Activated CD8-positive, alpha-beta memory T cell treated with anti-CD3 and anti-CD28 coated beads for 1 hour (primary cell): ENCODE results near the gene GOLPH3.
"Not testable (repeated sequence)": the region's sequence is repeated elsewhere in the genome, so short reads cannot be mapped to it uniquely, and the experiment has no call there.

Experiments used
- DNase-seq, 2 donors: peaks; one replicate each; pipeline ENCODE4 v3.0.0-alpha.2; 2020; ENCODE audit warnings: low read depth in 1 of 2; ENCODE audit errors: extremely low read depth in 1 of 2

The GOLPH3 gene

DNA sequence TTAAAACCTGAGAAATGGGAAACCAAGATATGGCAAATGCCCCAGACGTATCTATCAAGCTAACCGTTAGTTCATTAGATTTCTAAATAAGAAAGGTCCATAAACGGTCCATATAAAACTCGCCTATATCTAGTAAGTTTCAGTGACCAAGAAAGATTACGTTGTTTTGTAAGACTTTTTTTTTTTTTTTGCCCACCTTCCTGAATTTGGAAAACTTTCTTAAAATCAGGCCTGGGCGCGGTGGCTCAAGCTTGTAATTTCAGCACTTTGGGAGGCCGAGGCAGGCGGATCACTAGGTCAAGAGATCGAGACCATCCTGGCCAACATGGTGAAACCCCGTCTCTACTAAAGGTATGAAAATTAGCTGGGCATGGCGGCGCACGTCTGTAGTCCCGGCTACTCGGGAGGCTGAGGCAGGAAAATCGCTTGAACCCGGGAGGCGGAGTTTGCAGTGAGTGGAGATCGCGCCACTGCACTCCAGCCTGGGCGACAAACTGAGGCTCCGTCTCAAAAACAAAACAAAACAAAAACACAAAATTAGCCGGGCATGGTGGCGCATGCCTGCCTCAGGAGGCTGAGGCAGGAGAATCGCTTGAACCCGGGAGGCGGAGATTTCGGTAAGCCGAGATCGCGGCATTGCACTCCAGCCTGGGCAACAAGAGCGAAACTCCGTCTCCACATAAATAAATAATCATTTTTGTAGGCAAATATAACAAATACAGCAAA is 1.8 kb downstream of the GOLPH3 start:
- not testable (repeated sequence) for DNase-seq

DNA sequence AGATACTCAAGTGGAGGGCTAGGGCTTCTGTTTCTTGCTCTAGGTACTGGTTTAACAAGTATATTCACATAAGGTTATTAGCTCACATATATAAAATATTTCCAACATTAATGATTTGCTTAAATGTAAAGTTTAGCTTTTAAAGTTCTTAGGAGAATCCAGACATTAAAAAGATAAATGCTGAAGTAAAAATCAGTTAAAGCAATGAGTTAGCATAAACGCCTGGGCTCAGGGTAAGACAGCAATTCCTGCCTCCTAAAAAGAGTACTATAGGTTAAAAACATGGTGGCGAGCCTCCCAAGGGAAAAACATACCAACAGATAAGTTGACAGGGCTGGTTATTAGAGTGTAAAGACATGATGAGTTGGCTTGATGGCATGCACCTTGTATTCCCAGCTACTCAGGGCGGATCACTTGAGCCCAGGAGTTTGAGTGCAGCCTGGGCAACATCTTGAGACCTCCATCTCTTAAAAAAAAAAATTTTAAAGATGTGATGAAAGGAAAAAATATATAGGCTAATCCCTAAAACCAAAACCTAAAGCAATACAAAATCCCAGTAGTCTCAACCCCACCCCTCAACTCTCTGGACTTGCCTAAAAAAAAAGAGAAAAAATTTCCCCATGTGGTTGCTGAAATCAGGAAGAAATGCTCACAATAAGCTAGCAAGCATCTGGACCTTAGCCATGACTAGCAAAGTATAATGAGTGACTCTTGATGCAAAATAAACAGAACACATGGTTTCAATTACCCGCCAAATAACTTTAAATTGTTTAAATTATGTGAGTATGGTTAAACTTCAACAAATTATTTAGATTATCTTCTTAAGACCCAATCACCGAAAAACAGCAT is 3.6 kb downstream of the GOLPH3 start:
- DNase-seq = no peak

DNA sequence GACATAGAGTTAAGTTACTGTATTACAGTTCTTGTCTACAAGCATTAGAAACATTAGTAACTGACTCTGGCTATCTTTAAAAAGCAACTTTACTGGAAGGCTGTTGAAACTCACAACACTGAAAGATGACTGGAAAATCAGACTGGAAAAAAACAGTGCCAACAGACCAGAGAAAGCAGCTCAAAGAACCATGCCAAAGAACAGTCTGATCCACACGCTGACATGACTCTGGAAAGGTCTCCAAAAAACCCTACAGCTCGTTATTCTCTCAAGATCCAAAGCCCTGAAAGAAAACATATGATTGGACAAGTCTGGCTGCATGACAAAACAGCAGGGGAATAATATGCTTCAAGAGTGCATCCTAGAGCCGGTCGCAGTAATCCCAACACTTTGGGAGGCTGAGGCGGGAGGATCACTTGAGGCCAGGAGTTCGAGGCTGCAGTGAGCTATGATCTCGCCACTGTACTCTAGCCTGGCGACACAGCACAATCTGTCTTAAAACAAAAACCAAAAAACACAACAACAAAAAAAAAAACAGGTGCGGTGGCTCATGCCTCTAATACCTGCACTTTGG is 5.6 kb downstream of the GOLPH3 start:
- DNase-seq = no peak

DNA sequence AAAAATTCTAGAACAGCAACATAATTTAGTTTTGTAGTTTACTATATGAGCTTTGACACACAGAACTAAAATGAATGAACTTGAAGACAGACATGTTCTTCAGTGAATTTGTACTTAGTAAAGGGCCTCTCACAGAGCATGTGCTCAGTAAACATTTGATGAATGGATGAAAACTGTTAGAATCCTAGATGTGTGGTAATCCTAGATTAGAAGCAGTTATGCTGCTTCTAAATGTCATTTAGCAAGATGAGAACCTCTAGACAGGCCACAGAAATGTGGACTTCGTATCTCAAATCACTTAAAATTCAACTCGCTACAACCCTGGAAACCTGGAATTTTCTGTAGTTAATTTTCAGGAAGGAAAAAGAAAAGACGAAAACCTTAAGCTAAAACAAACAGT is 8.5 kb downstream of the GOLPH3 start:
- DNase-seq = no peak

DNA sequence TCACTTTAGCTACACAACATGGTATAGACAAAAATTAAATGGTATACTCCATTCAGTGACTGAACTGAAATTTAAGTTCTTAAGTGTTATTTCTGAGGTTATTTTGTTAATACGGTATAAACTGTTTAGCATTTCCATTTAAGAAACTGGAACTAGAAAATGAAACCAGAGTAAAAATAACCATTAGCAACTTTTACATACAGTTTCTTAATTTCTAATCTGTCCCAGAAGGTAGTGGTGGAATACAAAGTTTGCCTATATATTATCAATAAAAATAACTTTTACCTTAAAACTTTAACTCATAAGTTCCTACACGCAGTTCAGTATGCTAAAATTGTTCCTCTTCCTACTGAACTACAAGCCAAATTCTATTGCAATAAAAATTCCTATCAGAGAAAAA is 10.3 kb downstream of the GOLPH3 start:
- no peak for DNase-seq

DNA sequence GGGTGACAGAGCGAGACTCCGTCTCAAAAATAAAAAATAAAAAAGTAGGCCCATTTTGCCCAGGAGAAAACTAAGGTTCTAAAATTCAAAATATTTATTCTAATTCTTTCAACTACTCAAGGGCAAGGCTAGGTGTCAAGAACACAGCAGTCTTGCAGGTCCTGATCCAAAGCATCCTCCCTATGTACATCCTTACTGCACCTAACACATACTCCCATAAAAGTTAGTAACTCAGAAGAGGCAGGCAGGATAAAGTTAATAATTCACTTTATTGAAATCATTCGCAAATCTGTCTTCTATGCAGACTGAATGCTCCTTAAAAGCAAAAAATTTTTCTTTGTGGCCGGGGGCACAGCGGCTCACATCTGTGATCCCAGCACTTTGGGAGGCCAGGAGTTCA is 11.1 kb downstream of the GOLPH3 start:
- DNase-seq = no peak

DNA sequence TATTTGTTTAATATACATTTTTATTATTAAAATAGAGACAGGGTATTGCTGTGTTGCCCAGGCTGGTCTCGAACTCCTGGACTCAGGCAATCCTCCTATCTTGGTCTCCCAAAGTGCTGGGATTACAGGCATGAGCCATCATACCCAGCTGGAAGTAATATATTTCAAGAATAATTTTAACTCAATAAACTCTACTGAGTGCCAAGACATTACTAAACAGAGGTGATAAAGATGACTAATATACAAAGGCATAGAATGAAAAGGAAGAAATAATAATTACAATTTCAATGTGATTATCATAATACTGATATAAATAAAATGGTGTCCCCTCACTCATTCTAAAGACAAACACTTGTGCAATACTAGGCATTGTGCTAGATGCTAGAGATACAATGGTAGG is 13.9 kb downstream of the GOLPH3 start:
- DNase-seq = no peak

DNA sequence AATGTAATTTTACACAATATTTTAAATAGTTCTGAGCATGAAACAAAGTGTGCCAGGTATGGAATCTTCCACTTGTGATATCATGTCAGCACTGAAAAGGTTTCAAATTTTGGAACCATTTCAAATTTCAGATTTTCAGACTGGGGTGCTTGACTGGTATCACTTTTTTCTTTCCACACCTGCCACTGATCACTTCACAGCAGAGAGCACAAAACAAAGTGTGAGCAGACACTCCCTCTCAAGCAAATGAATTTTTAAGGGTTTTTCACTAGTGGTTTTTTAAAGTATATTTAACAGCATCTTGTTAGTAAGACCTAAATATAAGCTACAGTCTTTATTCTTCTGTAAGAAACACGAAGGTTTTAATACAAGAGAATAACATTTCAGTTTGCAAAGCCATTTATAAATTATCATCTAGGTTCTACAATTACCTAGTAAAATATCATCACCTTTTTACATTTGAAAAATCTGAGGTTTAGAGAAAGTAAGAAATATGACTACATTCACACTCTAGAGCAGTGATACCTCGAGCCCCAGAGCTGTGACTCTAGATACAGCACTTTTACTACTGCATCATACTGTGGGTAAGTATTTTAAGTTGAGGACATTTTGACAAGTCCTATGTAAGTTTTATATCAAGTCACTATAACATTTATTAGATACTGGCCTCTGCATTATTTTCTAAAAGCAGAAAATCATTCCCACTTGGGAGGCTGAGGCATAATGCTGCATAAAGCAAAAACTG is 14.6 kb downstream of the GOLPH3 start:
- no peak for DNase-seq

DNA sequence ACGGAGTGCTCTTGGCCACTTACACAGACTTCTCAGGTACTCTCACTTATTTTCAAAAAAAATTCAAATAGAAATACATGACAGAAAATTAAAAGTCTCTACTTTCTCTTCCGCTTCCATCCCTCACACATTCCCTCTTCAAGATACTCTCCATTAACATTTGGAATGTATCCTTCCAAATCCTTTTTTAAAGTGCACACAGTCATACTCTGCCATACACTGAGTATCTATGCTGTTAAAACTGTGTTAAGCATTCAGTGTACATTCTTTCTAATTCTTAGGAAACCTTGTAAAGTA is 15.5 kb downstream of the GOLPH3 start:
- DNase-seq = no peak

DNA sequence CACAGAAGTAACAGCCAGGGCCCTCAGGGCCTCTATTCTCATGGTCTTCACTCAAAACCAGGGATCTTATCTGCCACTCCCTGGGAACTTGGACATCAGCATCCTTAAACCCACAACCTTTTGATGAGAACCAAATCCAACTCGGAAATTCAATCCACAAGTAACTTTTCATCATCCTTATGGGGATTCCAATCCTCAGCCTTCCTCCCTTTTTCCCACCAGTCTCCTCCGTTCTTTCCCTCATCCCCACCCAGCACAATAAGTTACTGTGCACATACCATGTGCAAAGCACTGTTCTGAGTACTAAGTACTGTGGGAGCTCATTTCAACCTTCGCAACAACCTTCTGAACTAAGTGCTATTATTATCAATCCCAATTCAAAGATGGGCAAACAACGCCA is 17.0 kb downstream of the GOLPH3 start:
- DNase-seq = no peak

DNA sequence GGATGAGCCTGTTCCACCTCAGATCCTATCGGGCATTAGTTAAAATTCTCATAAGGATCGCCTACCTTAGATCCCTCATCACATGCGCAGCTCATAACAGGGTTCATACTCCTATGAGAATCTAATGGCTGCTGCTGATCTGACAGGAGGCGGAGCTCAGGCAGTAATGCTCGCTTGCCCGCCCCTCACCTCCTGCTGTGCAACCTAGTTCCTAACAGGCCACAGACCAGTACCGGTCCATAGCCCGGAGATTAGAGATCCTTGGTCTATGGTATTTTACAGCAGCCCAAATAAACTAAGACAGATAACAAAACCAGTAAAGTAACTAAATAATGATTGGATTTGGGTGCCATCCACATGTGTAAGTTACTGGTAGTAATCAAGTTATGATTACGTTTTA is 17.5 kb downstream of the GOLPH3 start:
- no peak for DNase-seq

DNA sequence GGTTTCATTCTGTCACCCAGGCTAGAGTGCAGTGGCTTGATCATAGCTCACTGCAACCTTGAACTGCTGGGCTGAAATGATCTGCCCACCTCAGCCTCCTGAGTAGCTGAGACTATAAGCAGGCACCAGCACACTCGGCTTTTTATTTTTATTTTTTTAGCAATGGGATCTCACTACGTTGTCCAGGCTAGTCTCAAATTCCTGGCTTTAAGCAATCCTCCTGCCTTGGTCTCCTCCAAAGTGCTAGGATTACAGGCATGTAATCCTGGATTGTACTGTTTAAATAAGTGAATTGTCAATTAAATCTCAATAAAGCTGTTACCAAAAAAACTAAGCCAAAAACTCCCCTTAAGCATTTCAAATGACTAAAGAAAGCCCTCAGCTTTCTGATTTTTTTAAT is 18.9 kb downstream of the GOLPH3 start:
- DNase-seq = no peak

DNA sequence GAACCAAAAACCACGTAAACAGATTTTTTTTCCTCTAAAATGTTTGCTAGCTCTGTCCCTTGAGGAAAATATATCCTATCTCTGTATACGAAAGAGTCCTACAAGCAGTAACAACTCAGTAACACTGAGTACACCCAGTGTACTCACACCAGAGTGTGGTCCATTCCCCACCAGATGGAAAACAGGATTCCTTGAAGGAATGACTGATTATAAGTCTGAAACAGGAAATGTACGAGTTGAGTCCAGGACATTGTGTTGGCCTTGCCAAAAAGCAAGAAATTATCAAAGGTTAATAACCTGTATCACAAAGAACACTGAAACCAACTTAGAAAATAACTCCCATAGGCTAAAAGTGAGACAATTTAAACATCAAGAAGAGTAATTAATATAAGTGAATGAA is 20.4 kb downstream of the GOLPH3 start:
- DNase-seq = no peak

DNA sequence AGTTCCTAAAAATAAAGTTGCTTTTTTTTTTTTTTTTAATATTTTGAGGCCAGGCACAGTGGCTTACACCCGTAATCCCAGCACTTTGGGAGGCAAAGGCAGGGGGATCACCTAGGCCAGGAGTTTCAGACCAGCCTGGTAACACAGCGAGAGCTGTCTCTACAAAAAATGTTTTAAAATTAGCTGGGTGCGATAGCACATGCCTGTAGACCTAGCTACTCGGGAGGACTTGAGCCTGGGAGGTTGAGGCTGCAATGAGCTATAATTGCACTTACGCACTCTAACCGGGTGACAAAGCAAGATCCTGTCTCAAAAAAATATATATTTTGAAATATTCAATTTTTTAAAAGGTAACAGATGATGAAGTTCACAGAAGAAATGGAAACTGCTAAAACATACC is 22.9 kb downstream of the GOLPH3 start:
- DNase-seq = no peak

DNA sequence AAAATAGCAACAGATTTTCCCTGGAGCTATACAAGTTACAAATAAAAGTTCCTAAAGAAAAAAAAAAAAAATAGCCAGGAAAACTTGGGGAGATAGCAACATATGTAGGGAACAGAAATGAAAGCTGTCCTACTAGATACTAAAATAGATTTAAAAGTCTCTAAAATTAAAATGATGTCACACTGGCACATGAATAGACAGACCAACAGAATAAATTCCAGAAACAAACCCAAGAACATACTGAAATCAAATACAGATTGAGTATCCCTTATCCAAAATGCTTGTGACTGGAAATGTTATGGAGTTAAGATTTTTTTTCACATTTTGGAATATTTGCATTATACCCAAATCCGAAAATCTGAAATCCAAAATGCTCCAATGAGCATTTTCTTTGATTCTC is 23.8 kb downstream of the GOLPH3 start:
- no peak for DNase-seq

DNA sequence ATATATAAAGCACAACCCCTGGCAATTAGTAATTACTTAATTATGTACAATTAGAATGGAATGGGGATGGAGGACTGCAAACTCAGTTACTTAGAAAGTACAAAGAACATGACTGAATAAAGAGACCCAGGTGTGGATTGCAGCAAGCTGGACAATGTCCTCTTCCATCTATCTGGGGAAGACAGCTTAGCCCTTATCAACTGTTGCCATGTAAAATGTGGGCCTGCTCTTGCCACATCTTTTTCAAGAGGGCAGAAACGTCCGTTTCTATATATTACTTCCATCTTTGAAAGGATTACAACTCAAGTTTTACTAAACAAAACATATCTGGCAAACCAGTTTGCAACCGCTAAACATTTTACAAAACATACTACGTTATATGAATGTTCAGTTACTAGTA is 26.2 kb downstream of the GOLPH3 start:
- no peak for DNase-seq

DNA sequence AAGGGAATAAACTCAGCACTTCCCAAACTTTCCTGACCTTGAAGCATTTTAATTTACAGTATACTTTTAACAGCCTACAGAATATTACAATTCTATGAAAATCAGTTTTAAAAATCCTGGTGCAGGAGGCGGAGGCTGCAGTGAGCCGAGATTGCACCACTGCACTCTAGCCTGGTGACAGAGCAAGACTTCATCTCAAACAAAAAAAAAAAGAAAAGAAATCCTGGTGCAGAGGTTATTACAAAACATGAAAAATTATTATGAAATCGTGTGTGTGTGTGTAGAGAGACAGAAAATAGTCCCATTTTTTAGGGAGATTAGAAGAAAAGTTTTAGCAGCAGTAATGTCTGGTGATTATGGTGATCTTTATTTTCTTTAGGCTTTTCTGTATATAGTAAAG is 26.9 kb downstream of the GOLPH3 start:
- no peak for DNase-seq

DNA sequence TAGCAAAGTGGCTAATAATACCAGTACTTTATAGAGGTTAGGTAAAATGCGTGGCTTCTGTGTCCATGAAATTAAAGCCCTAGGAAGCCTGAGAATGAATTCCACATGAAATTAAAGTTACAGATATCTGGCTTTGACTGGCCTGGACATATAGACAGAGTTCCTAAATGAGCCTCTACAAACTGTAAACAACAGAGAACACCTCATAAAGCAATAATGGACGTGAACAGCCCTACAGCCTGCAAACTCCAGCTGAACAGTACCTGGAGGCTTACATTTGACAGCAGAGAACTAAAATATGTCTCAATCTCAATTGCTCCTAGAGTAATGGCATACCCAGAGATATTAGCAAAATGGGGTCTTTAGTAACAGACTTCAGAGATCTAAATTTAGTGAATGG is 28.7 kb downstream of the GOLPH3 start:
- no peak for DNase-seq

DNA sequence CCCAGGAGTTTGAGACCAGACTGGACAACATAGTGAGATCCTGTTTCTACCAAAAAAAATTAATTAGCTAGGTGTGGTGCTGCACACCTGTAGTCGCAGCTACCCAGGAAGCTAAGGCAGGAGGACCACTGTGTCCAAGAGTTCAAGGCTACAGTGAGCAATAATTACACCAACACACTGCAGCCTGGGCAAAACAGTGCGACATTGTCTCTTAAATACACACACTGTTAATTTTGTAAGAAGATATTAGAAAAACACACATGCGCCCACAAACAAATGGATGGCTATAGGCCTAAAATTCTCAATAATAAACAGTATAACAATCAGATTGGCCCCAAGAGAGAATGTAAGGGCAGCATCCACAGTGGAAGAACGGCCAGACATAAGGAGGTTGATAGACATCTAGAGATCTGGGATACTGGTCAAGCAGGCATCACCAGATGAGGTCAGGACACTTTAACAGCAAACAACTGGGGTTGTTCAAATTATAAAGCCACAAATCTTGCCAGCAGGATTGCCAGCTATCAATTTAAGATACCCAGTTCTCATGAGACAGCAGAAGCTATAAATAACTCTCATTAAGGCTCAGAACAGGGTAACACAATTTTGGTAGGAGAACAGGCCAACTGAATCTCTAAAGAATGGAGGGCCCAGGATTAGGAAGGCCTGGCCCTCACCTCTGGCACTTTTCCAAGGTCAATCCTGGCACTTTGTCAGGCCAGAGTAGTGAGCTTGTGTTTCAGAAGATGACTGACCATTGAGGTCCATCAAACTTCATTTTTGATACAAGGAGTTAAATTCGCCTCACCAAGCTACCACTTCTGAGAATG is 29.5 kb downstream of the GOLPH3 start:
- no peak for DNase-seq

DNA sequence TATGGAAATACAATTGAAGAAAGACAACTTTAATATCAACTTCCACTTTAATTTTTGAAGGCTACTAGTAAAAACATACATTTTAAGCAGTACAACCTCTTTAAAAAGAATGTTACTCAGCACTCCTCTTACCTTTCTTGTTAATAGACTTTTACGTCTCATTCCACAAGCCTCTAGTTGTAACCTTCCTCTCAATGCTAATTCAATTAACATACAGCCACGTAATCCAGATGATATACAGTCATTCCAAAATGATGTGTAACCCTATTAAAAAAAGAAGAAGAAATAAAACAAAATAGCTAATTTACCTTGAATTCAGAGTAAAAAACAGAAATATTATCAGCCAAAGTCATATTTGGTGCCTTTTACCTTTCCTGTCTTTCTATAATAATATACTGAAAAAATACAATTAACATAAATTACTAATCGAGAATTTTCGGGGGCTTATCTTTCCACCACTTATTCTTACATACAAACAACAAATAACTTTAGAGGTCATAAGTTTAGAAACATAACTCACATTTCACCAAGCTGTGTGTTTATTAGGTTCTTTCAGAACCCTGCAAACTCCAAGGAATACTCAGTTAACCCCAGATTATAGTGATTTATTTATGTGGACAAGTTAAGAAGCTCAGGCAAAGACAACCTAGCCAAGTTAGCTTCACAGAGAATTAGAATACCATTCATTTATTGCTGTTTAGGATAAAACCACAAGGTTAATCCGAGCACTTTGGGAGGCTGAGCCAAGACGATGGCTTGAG is 30.3 kb downstream of the GOLPH3 start:
- DNase-seq = no peak
